T-helper 17 cell (primary cell): Measurements from ENCODE around the gene DSCAM. TPM values are rescaled to one million over a fixed set of nuclear protein-coding genes. Genes with fewer than 3 reads are reported as not detected.
"Not testable (repeated sequence)": the region's sequence is repeated elsewhere in the genome, so short reads cannot be mapped to it uniquely, and the experiment has no call there.

Experiments
- ATAC-seq: fragments of 150-1000 bp; cut with Tn5 transposase; 2 replicates; pipeline ENCODE4 v1.10.0; 2021; ENCODE audit warnings: mild to moderate bottlenecking, moderate library complexity
- DNase-seq, 3 donors: peaks; one replicate each; pipeline versions ENCODE4 v3.0.0 to v3.0.0-alpha.2; 2020 to 2021
- H3K9me3 ChIP-seq: one replicate; pipeline ENCODE4 v1.7.0; 2013; ENCODE audit warnings: low read length, mild to moderate bottlenecking; ENCODE audit not compliant: control insufficient read depth, poor library complexity, severe bottlenecking
- H3K27ac Mint-ChIP-seq: one replicate; pipeline ENCODE4 v1.8.0; 2022; ENCODE audit warnings: mild to moderate bottlenecking, moderate library complexity, mixed read lengths
- H3K27me3 Mint-ChIP-seq: one replicate; pipeline ENCODE4 v1.8.0; 2022; ENCODE audit warnings: mixed read lengths
- H3K36me3 Mint-ChIP-seq: one replicate; pipeline ENCODE4 v1.8.0; 2022; ENCODE audit warnings: low read depth, mixed read lengths
- H3K4me1 Mint-ChIP-seq: one replicate; pipeline ENCODE4 v1.8.0; 2022; ENCODE audit warnings: mild to moderate bottlenecking, mixed read lengths
- H3K4me3 Mint-ChIP-seq: one replicate; pipeline ENCODE4 v1.8.0; 2022; ENCODE audit warnings: mild to moderate bottlenecking, moderate library complexity, mixed read lengths
- total RNA-seq, 4 donors: library from RNA in 2 of 4; stranded (reverse) in 2 of 4; gene quantifications; one replicate each; pipeline ENCODE4 v1.2.3 and lab custom pipeline; 2022 to 2026

The DSCAM gene
- total RNA-seq, 2 donors from 2014 or later = not detected

GRCh38 chr21:40210251-40210650, 636.7 kb downstream of the DSCAM start:
- no peaks in the 10 kb centered on the region for H3K9me3 ChIP-seq
- no peaks in the 10 kb centered on the region for H3K36me3 Mint-ChIP-seq
- no peak overlapping the region for H3K4me3 Mint-ChIP-seq
- H3K4me1 Mint-ChIP-seq = no peaks in the 10 kb centered on the region
- DNase-seq (no peak), ATAC-seq (no peak)
- no peaks in the 10 kb centered on the region for H3K27me3 Mint-ChIP-seq
- no peak overlapping the region for H3K27ac Mint-ChIP-seq

DNA sequence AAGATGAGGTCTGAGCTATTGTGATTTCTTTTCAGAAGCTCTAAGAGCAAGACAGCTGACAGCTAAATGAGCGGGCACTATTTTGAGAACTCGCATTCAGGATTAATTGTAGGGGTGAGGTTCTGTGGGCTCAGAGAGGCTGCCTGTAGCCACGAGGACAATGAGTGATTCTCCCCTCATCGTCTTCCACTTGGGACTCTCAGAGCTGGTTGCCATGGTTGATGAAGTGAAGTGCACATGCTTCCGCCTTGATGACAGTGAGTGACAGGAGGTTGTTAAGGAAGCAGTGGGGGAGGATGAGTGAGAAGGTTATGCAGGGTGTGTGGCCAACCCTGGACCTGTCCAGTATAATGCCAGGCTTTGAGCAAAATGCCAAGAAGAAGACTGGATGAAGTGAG, 638.0 kb downstream of the DSCAM start:
- Mint-ChIP-seq H3K4me3 (no peak overlapping the region), H3K36me3 (no peaks in the 10 kb centered on the region), H3K27ac (no peak overlapping the region), H3K27me3 (no peaks in the 10 kb centered on the region), H3K4me1 (no peaks in the 10 kb centered on the region)
- no peaks in the 10 kb centered on the region for H3K9me3 ChIP-seq
- no peak for DNase-seq
- no peak for ATAC-seq

DNA sequence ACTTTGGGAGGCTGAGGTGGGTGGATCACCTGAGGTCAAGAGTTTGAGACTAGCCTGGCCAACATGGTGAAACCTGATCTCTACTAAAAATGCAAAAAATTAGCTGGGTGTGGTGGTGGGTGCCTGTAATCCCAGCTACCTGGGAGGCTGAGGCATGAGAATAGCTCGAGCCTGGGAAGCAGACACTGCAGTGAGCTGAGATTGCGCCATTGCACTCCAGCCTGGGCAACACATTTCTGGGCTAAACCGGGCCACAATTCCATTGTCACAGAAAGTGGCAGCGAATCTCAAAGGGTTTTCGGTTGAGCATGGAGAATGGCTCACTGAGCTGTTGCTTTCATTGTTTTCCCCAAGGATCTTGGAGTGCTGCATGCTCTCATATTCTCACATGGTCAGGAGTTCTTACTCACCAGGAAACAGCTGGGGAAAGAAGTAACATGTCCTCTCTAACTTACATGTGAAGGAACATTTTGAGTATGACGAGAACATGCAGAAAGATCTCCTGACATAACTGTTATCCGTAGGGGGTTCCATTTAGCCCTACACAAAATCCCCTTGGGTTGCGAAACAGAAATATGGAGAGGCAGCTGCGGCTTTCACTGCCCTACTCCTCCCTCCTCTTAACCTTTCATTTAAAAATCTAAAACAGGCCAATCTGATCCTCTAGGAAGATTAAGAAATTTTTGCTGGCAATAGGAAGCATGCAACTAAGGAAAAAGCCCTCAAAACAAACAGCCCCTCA, 638.6 kb downstream of the DSCAM start:
- DNase-seq = no peak
- H3K4me3 Mint-ChIP-seq = no peak overlapping the region
- no peak overlapping the region for H3K27ac Mint-ChIP-seq
- H3K4me1 Mint-ChIP-seq = no peaks in the 10 kb centered on the region
- no peak for ATAC-seq
- H3K27me3 Mint-ChIP-seq = no peaks in the 10 kb centered on the region
- H3K36me3 Mint-ChIP-seq = no peaks in the 10 kb centered on the region
- H3K9me3 ChIP-seq = no peaks in the 10 kb centered on the region

DNA sequence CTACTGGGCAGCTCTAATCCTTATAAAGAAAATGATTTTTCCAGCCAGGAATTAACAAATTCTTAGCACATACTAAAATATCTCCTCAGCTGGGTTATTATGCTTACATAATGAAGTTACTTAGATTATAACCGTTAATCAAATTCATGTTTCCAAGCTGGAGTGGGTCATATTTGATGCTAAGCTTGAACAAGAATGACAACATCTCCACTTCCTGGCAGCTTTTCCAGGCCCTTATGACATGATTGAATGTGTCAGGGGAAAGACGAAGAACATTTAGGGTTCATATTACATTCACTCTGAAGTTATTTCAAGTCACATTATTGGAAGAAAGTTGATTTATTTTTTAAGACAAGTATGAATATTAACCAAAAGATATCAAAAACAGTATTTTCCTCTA, 646.0 kb downstream of the DSCAM start:
- no peak overlapping the region for H3K27ac Mint-ChIP-seq
- DNase-seq = no peak
- H3K36me3 Mint-ChIP-seq = no peaks in the 10 kb centered on the region
- H3K9me3 ChIP-seq = no peaks in the 10 kb centered on the region
- H3K4me1 Mint-ChIP-seq = no peaks in the 10 kb centered on the region
- no peaks in the 10 kb centered on the region for H3K27me3 Mint-ChIP-seq
- H3K4me3 Mint-ChIP-seq = no peak overlapping the region
- no peak for ATAC-seq

DNA sequence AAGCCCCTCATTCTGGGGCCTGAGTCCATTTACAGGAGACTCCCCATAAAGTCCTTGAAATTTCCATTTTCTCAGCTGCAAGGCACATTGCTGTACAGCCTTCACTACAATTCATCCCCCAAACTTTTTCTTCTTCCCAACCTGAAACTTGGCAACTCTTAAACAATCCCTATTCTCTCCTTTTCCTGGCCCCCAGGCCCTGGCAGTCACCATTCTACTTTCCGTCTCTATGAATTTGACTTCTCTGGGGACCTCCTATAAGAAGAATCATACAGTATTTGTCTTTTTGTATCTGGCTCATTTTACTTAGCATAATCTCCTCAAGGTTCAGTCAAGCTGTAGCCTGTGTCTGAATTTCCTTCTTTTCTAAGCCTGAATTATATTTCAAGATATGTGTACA, 646.8 kb downstream of the DSCAM start:
- H3K9me3 ChIP-seq = no peaks in the 10 kb centered on the region
- no peak for ATAC-seq

DNA sequence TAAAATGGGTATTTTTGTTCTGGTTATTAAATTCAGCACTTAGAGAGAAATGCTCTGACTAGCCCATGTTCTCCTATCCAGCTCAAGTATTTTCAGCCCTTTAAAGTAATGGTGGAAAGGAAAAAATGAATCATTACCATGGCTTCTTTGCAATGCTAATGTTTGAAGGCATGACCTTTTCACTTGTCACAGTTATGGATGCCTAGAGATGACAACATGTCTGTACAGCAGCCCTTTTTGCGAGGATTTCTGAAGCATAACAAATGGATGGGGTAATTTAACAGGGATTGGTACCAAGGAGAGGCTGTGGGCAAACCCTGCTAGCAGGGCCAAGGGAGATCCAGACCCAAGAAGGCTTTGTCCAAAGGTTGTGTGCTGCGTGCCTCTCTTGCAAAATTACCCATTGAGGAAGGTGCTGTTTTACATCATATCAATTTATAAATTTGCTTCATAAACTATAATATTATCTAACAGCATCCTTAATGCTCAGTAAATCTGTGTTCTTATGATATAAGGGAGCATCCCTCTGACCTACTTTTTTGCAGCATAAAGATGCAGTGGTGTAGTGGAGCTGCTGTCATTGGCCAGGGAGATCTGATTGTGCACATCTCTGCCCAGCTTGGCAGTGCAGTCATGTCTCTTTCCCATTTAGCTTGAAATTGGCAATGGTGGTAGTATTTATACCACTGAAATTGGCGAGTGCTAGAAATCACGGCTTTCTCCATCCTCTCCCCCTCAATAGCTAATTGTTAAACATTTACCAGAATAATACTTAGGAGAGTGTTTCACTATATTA, 652.6 kb downstream of the DSCAM start:
- Mint-ChIP-seq H3K27ac (no peak overlapping the region), H3K27me3 (no peaks in the 10 kb centered on the region), H3K4me3 (no peak overlapping the region), H3K36me3 (no peaks in the 10 kb centered on the region), H3K4me1 (no peaks in the 10 kb centered on the region)
- DNase-seq = no peak
- H3K9me3 ChIP-seq = no peaks in the 10 kb centered on the region
- no peak for ATAC-seq

More for the DNA sequence above, 646.8 kb downstream of the DSCAM start:
- Mint-ChIP-seq H3K27me3 (no peaks in the 10 kb centered on the region), H3K4me1 (no peaks in the 10 kb centered on the region), H3K27ac (no peak overlapping the region), H3K4me3 (no peak overlapping the region), H3K36me3 (no peaks in the 10 kb centered on the region)
- no peak for DNase-seq

DNA sequence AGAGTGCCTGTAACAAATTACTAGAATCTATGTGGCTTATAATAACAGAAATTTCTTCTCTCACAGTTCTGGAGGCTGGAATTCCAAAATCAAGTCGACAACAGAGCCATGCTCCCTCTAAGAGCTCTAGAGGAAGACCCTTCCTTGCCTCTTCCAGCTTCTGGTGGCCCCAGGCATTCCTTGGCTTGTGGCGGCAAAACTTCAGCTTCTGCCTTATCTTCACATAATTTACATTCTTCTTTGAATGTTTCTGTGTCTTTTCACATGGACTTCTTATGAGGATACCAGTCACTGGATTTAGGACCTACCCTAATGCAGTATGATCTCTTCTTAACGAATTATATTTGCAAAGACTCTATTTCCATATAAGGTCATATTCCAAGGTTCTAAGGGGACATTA, 655.3 kb downstream of the DSCAM start:
- no peaks in the 10 kb centered on the region for H3K9me3 ChIP-seq
- Mint-ChIP-seq H3K36me3 (no peaks in the 10 kb centered on the region), H3K4me3 (no peak overlapping the region), H3K27ac (no peak overlapping the region), H3K27me3 (no peaks in the 10 kb centered on the region), H3K4me1 (no peaks in the 10 kb centered on the region)
- DNase-seq (no peak), ATAC-seq (no peak)

GRCh38 chr21:40191196-40191595, 655.8 kb downstream of the DSCAM start:
- H3K4me1 Mint-ChIP-seq = no peaks in the 10 kb centered on the region
- no peak overlapping the region for H3K27ac Mint-ChIP-seq
- DNase-seq (no peak), ATAC-seq (no peak)
- H3K9me3 ChIP-seq = no peaks in the 10 kb centered on the region
- no peaks in the 10 kb centered on the region for H3K36me3 Mint-ChIP-seq
- no peaks in the 10 kb centered on the region for H3K27me3 Mint-ChIP-seq
- H3K4me3 Mint-ChIP-seq = no peak overlapping the region

GRCh38 chr21:40187946-40188654, 658.9 kb downstream of the DSCAM start:
- H3K9me3 ChIP-seq = peaks cover 3% of the 10 kb centered on the region
- no peak overlapping the region for H3K4me3 Mint-ChIP-seq
- H3K4me1 Mint-ChIP-seq = no peaks in the 10 kb centered on the region
- H3K36me3 Mint-ChIP-seq = no peaks in the 10 kb centered on the region
- no peak for ATAC-seq
- H3K27ac Mint-ChIP-seq = no peak overlapping the region
- H3K27me3 Mint-ChIP-seq = no peaks in the 10 kb centered on the region
- no peak for DNase-seq

DNA sequence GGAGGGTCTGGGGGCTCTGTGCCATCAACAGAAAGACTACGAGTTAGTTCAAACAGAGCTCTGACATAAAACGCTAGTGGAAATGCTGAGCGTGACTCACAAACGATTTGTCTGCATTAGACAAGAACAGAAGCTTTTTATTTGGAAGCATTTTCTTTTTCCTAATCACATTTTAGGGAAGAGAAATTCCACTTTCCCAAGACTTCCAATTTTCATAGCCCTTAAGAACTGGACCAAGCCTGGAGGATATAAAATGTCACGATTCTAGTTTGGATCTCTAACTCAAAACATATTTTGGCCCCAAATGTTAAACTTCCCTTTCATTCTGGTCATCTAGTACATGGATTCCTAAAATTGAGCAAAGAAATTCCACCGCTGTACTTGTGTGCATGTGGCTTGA, 659.7 kb downstream of the DSCAM start:
- H3K27me3 Mint-ChIP-seq = no peaks in the 10 kb centered on the region
- no peak overlapping the region for H3K27ac Mint-ChIP-seq
- no peak overlapping the region for H3K4me3 Mint-ChIP-seq
- DNase-seq (no peak), ATAC-seq (no peak)
- no peaks in the 10 kb centered on the region for H3K4me1 Mint-ChIP-seq
- H3K9me3 ChIP-seq = peaks cover 3% of the 10 kb centered on the region
- H3K36me3 Mint-ChIP-seq = no peaks in the 10 kb centered on the region

GRCh38 chr21:40186045-40186444, 660.9 kb downstream of the DSCAM start:
- Mint-ChIP-seq H3K36me3 (no peaks in the 10 kb centered on the region), H3K4me3 (no peak overlapping the region), H3K27me3 (no peaks in the 10 kb centered on the region), H3K27ac (no peak overlapping the region), H3K4me1 (no peaks in the 10 kb centered on the region)
- ATAC-seq (no peak), DNase-seq (no peak)
- H3K9me3 ChIP-seq = peaks cover 3% of the 10 kb centered on the region

DNA sequence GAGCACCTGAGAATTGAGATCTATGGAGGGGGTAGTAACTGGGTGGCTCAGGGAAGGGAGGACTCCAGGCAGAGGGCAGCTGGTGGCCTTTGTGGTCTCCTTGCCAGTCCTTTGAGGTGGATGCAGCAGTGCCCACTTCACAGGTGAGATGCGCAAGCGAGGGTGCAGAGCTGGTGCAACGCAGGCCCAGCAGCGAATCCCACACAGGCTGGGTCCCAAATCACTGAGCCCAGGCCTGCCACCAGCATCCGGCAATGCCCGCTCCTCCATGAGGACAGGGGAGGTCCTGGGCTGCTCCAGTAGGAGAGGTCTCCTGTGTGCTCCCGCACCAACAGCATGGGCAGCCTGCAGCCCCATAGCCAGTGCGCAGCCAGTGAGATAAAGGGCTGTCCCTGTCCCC, 661.8 kb downstream of the DSCAM start:
- Mint-ChIP-seq H3K4me3 (no peak overlapping the region), H3K4me1 (no peaks in the 10 kb centered on the region), H3K36me3 (no peaks in the 10 kb centered on the region), H3K27me3 (no peaks in the 10 kb centered on the region), H3K27ac (no peak overlapping the region)
- peaks cover 3% of the 10 kb centered on the region for H3K9me3 ChIP-seq
- no peak for DNase-seq
- ATAC-seq = no peak

- not testable (repeated sequence) for H3K4me3 Mint-ChIP-seq, H3K9me3 ChIP-seq, H3K27ac Mint-ChIP-seq, DNase-seq, H3K4me1 Mint-ChIP-seq, H3K27me3 Mint-ChIP-seq, ATAC-seq, H3K36me3 Mint-ChIP-seq
These were observed 664.5 kb downstream of the DSCAM start for GRCh38 chr21:40182491-40182890.
